H9 (cell line): ENCODE data around the gene TMEM225B. TPM values are rescaled to one million over a fixed set of nuclear protein-coding genes. Genes with fewer than 3 reads are reported as not detected.
A peak's percentile ranks its signal among the peaks of the same experiment; 100 is the strongest.

Experiments used
- DNase-seq: peaks from one replicate; pipeline ENCODE4 v3.0.0-alpha.2; 2017
- H2AFZ ChIP-seq: one replicate; pipeline ENCODE4 v1.6.1; 2013; ENCODE audit warnings: mild to moderate bottlenecking, low read length, control low read depth, moderate library complexity
- H2AK5ac ChIP-seq: 2 replicates; pipeline ENCODE4 v1.6.1; 2013; ENCODE audit warnings: low read length, control low read depth, mixed read lengths; ENCODE audit not compliant: insufficient read length
- H2BK120ac ChIP-seq: one replicate; pipeline ENCODE4 v1.6.1; 2013; ENCODE audit warnings: low read depth, mild to moderate bottlenecking, low read length, control low read depth, inconsistent platforms; ENCODE audit not compliant: poor library complexity, severe bottlenecking
- H2BK12ac ChIP-seq: 2 replicates; pipeline ENCODE4 v1.6.1; 2013; ENCODE audit warnings: low read length, control low read depth, mixed read lengths, low read depth; ENCODE audit not compliant: insufficient read length
- H2BK15ac ChIP-seq: 2 replicates; pipeline ENCODE4 v1.6.1; 2013; ENCODE audit warnings: low read depth, low read length, control low read depth
- H2BK20ac ChIP-seq: one replicate; pipeline ENCODE4 v1.6.1; 2013; ENCODE audit warnings: low read depth, mild to moderate bottlenecking, low read length, control low read depth, inconsistent platforms; ENCODE audit not compliant: poor library complexity, severe bottlenecking
- H2BK5ac ChIP-seq: 2 replicates; pipeline ENCODE4 v1.6.1; 2013; ENCODE audit warnings: low read length, control low read depth, mixed read lengths; ENCODE audit not compliant: insufficient read length
- H3K14ac ChIP-seq: 2 replicates; pipeline ENCODE4 v1.6.1; 2013; ENCODE audit warnings: low read length, control low read depth; ENCODE audit not compliant: insufficient read depth
- H3K18ac ChIP-seq: 2 replicates; pipeline ENCODE4 v1.6.1; 2013; ENCODE audit warnings: low read depth, mild to moderate bottlenecking, mixed read lengths, low read length, control low read depth; ENCODE audit not compliant: insufficient read length
- H3K23ac ChIP-seq: 2 replicates; pipeline ENCODE4 v1.6.1; 2013; ENCODE audit warnings: low read length, control low read depth, mixed read lengths, low read depth; ENCODE audit not compliant: insufficient read length
- H3K23me2 ChIP-seq: 2 replicates; pipeline ENCODE4 v1.6.1; 2013; ENCODE audit warnings: low read depth, mild to moderate bottlenecking, mixed read lengths, low read length, control low read depth; ENCODE audit not compliant: insufficient read length, poor library complexity, severe bottlenecking
- H3K27ac ChIP-seq: 2 replicates; pipeline ENCODE4 v1.5.1; 2013; ENCODE audit warnings: low read length, control low read depth, mixed read lengths, low read depth; ENCODE audit not compliant: insufficient read length
- H3K27me3 ChIP-seq: 2 replicates; pipeline ENCODE4 v1.6.1; 2013; ENCODE audit warnings: low read length, control low read depth, inconsistent platforms; ENCODE audit not compliant: insufficient read depth
- H3K4ac ChIP-seq: 2 replicates; pipeline ENCODE4 v1.6.1; 2013; ENCODE audit warnings: low read depth, mild to moderate bottlenecking, control low read depth, inconsistent platforms, low read length, moderate library complexity
- H3K4me1 ChIP-seq: 2 replicates; pipeline ENCODE4 v1.6.1; 2013; ENCODE audit warnings: low read length, control low read depth, inconsistent platforms; ENCODE audit not compliant: insufficient read depth
- H3K4me2 ChIP-seq: 2 replicates; pipeline ENCODE4 v1.6.1; 2013; ENCODE audit warnings: low read length, control low read depth, mixed read lengths; ENCODE audit not compliant: insufficient read length, insufficient read depth
- H3K56ac ChIP-seq: 2 replicates; pipeline ENCODE4 v1.6.1; 2013; ENCODE audit warnings: low read depth, mild to moderate bottlenecking, mixed read lengths, low read length, control low read depth; ENCODE audit not compliant: insufficient read length
- H3K79me1 ChIP-seq: 2 replicates; pipeline ENCODE4 v1.6.1; 2013; ENCODE audit warnings: low read depth, mild to moderate bottlenecking, moderate library complexity, low read length, control low read depth, inconsistent platforms; ENCODE audit not compliant: insufficient read depth, poor library complexity, severe bottlenecking
- H3K79me2 ChIP-seq: 2 replicates; pipeline ENCODE4 v1.6.1; 2013; ENCODE audit warnings: low read length, control low read depth, inconsistent platforms; ENCODE audit not compliant: insufficient read depth
- H3K9ac ChIP-seq: 2 replicates; pipeline ENCODE4 v1.6.1; 2013; ENCODE audit warnings: low read length, control low read depth, mixed read lengths; ENCODE audit not compliant: insufficient read length; ENCODE audit errors: extremely low read depth
- H3K9me3 ChIP-seq: one replicate; pipeline ENCODE4 v1.6.1; 2013; ENCODE audit warnings: low read depth, low read length, inconsistent platforms; ENCODE audit not compliant: control insufficient read depth
- H3T11ph ChIP-seq: one replicate; pipeline ENCODE4 v1.6.1; 2013; ENCODE audit warnings: mild to moderate bottlenecking, low read length, control low read depth, inconsistent platforms
- H4K20me1 ChIP-seq: one replicate; pipeline ENCODE4 v1.6.1; 2013; ENCODE audit not compliant: control insufficient read depth, insufficient read length, insufficient read depth
- H4K5ac ChIP-seq: 2 replicates; pipeline ENCODE4 v1.6.1; 2013; ENCODE audit warnings: low read depth, mild to moderate bottlenecking, mixed read lengths, low read length, control low read depth; ENCODE audit not compliant: insufficient read length
- H4K8ac ChIP-seq: replicated peaks from 2 replicates; pipeline ENCODE4 v1.6.1; 2013; ENCODE audit warnings: low read length, control low read depth, mixed read lengths, low read depth; ENCODE audit not compliant: insufficient read length
- H4K91ac ChIP-seq: 2 replicates; pipeline ENCODE4 v1.6.1; 2013; ENCODE audit warnings: low read depth, mild to moderate bottlenecking, moderate library complexity, mixed read lengths, low read length, control low read depth; ENCODE audit not compliant: insufficient read length
- H3K27ac Mint-ChIP-seq, 3 experiments: 2 replicates in 2 of 3; 3 replicates in 1 of 3; pipeline ENCODE4 v1.8.0; 2020 to 2021; ENCODE audit warnings: mixed read lengths in 3 of 3, mild to moderate bottlenecking in 1 of 3, moderate library complexity in 1 of 3
- H3K27me3 Mint-ChIP-seq: 2 replicates; pipeline ENCODE4 v1.8.0; 2021; ENCODE audit warnings: low read depth, mild to moderate bottlenecking, moderate library complexity, mixed read lengths
- H3K36me3 Mint-ChIP-seq, 3 experiments: 2 replicates in 2 of 3; 3 replicates in 1 of 3; pipeline ENCODE4 v1.8.0; 2020 to 2021; ENCODE audit warnings: low read depth in 3 of 3, mixed read lengths in 3 of 3; ENCODE audit not compliant: insufficient read depth in 1 of 3
- H3K4me1 Mint-ChIP-seq, 2 experiments: 2 replicates each; pipeline ENCODE4 v1.8.0; 2020; ENCODE audit warnings: mixed read lengths in 2 of 2
- H3K4me3 Mint-ChIP-seq, 2 experiments: 2 replicates in 1 of 2; 3 replicates in 1 of 2; pipeline ENCODE4 v1.8.0; 2020 to 2021; ENCODE audit warnings: mild to moderate bottlenecking in 2 of 2, mixed read lengths in 2 of 2, moderate library complexity in 1 of 2
- H3K9me3 Mint-ChIP-seq, 2 experiments: 2 replicates in 1 of 2; 3 replicates in 1 of 2; pipeline ENCODE4 v1.8.0; 2020; ENCODE audit warnings: mild to moderate bottlenecking in 2 of 2, mixed read lengths in 2 of 2, moderate library complexity in 1 of 2
- CTCF ChIP-seq: fragments of 200-600 bp; sonication (generic); conservative IDR thresholded peaks from 3 replicates; pipeline ENCODE4 v1.8.0; 2021; ENCODE audit warnings: antibody characterized with exemption, mild to moderate bottlenecking
- WGBS: extraction: QIAGEN DNeasy Blood & Tissue Kit; methylation state at CpG from one replicate; pipeline ENCODE4 v1.1.7; 2013; ENCODE audit warnings: missing lambda C conversion rate, low lambda C conversion rate, mixed read lengths; ENCODE audit not compliant: insufficient read length; ENCODE audit errors: extremely low coverage; 5-methylcytosine and 5-hydroxymethylcytosine counted together
- total RNA-seq: library from RNA; stranded (reverse); gene quantifications from 2 replicates; pipeline ENCODE4 v1.2.1, GENCODE V29; 2021

The TMEM225B gene
- total RNA-seq, 1 experiment from 2014 or later = not detected

GRCh38 chr7:99557940-99558305, 40.1 kb upstream of the TMEM225B start:
- peak overlapping the region; percentile 58 for H3K4me2 ChIP-seq
- no peak overlapping the region for H3K23ac ChIP-seq
- no peak overlapping the region for H2AFZ ChIP-seq
- Mint-ChIP-seq H3K4me1 (peaks cover 5 to 6% of the 10 kb centered on the region in 2 experiments), H3K4me3 (peak overlapping the region; percentile 94 to 99), H3K27ac (peak overlapping the region; percentile 67 to 99 (median 99)), H3K36me3 (peaks cover 28 to 34% (median 32%) of the 10 kb centered on the region in 3 experiments; a peak in 6 of 7 replicates), H3K27me3 (no peaks in the 10 kb centered on the region), H3K9me3 (no peaks in the 10 kb centered on the region)
- WGBS = no CpG with 5 or more reads among the region's 17 CpGs
- peak overlapping the region; percentile 98 for H3K14ac ChIP-seq
- H3K79me2 ChIP-seq = peaks cover 4% of the 10 kb centered on the region; the same call in 1 of the 2 replicates
- H3K23me2 ChIP-seq = no peaks in the 10 kb centered on the region
- no peak for TF ChIP-seq CTCF
- H3K27me3 ChIP-seq = no peaks in the 10 kb centered on the region
- H2BK5ac ChIP-seq = no peak overlapping the region
- no peak overlapping the region for H4K5ac ChIP-seq
- no peak overlapping the region for H3K4ac ChIP-seq
- H3K79me1 ChIP-seq = peaks cover 3% of the 10 kb centered on the region
- peak overlapping the region; percentile 95 for H3K9ac ChIP-seq
- H3K27ac ChIP-seq = peak overlapping the region; percentile 24
- no peaks in the 10 kb centered on the region for H3K9me3 ChIP-seq
- H4K91ac ChIP-seq = no peak overlapping the region
- no peak overlapping the region for H2AK5ac ChIP-seq
- H2BK12ac ChIP-seq = no peak overlapping the region
- H3K18ac ChIP-seq = peak overlapping the region; percentile 97
- no peak overlapping the region for H2BK120ac ChIP-seq
- H2BK15ac ChIP-seq = no peak overlapping the region
- H4K20me1 ChIP-seq = no peaks in the 10 kb centered on the region
- H3K4me1 ChIP-seq = no peaks in the 10 kb centered on the region
- H2BK20ac ChIP-seq = no peak overlapping the region
- H3K56ac ChIP-seq = peak overlapping the region; percentile 4
- H3T11ph ChIP-seq = no peak overlapping the region
- DNase-seq = no peak
- peak overlapping the region; percentile 23 for H4K8ac ChIP-seq
